Retinal pigment epithelial cell (primary cell): ENCODE results near the gene HMGB1.

ENCODE experiments used
- DNase-seq: peaks from one replicate; pipeline ENCODE4 v3.0.0-alpha.2; 2010; ENCODE audit warnings: low read depth
- H3K4me3 ChIP-seq: 2 replicates; pipeline ENCODE4 v1.5.1; 2011; ENCODE audit warnings: mild to moderate bottlenecking, low read length, control low read depth, moderate library complexity
- TF ChIP-seq, protein P1 (sequence below): conservative IDR thresholded peaks from 2 replicates; pipeline ENCODE4 v1.5.1; 2011; ENCODE audit warnings: low read depth, low read length, control low read depth, inconsistent platforms

The HMGB1 gene

DNA sequence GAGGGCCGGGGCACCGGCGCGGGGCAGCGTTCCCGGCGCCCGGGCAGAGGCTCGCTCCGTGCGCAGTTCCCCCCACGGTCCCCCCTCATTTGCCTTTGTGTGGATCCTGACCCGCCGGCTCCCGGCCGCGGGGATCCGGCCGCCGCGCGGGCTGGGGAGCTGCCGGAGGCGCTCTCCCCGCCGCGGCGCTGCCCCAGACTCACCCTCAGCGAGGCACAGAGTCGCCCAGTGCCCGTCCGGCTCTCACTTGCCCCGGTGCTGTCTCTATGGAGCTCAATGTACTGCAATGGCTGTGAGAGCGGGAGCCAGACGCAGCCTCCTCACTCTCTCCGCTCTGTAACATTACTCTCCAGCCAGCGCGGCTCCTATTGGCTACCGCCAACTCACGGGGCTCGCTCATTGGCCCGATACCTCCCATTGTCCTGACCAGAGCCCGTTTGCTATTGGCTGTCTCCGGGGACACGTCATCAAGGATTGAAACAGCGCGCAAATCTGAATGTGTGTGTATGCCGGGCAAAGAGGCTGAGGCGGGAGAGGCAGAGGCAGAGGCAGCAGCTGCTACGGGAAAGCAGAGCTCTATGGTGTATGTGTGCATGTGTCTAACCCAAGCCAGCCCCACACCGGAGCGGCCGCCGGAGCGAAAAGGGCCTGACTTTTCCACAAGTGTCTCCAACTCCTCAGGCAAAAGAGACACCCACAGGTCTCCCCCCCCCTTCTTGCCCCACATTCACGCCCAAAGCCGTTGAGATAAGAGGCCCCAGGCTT is at the start of gene HMGB1:
TSS of gene HMGB1 (minus strand) at position 344 of the 765 bp plus-strand sequence. CDS start 2,256 bp downstream, outside the sequence.
- peak; percentile 96 for DNase-seq
- H3K4me3 ChIP-seq = peak within 1 kb of the TSS; percentile 54
- TF ChIP-seq, protein P1, sequence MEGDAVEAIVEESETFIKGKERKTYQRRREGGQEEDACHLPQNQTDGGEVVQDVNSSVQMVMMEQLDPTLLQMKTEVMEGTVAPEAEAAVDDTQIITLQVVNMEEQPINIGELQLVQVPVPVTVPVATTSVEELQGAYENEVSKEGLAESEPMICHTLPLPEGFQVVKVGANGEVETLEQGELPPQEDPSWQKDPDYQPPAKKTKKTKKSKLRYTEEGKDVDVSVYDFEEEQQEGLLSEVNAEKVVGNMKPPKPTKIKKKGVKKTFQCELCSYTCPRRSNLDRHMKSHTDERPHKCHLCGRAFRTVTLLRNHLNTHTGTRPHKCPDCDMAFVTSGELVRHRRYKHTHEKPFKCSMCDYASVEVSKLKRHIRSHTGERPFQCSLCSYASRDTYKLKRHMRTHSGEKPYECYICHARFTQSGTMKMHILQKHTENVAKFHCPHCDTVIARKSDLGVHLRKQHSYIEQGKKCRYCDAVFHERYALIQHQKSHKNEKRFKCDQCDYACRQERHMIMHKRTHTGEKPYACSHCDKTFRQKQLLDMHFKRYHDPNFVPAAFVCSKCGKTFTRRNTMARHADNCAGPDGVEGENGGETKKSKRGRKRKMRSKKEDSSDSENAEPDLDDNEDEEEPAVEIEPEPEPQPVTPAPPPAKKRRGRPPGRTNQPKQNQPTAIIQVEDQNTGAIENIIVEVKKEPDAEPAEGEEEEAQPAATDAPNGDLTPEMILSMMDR = no peak

DNA sequence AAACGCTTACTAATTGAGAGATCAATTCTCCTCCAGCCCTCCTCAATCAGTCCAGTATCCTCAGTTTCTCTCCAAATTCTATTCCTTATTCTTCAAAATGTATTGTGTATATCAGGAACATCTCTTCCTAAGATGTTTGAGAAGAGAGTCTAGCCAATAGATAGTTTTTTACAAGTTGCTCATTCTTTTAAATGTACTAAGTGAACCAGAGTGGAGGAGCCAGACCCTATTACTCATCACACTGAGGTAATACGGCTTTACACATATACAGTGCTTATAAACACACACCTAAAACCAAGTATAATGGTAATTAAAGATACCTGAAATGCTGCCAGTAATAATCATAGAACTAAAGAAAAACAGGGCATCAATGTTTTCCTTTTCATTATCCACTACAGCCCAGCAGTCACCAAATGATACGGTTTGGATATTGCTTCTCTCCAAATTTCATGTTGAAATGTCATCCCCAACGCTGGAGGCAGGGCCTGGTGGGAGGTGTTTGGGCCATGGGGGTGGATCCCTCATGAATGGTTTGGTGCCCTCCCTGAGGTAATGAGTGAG is 45.2 kb upstream of the HMGB1 start:
- TF ChIP-seq, protein P1 = no peak
- no peak for DNase-seq

DNA sequence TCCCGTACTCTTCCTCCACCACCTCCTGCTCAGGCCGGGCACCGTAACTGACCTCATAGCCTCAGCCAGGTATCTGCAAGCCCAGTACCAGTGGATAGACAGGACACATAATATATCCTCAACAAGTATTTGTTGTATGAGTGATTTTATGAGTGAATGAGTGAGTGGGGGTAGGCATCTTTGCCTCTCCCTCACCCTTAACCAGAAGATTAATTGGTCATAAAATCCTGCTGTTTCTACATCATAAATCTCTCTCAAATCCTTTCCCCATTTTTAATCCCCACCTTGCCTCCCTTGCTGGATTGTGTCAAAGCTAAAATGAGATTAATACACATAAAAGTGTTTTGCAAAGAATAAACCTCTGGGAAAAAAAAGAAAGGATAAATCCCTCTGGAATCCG is 44.4 kb upstream of the HMGB1 start:
- peak; percentile 25 for DNase-seq
- TF ChIP-seq, protein P1 = no peak
- H3K4me3 ChIP-seq = no peak overlapping the region

More for the DNA sequence above, 45.2 kb upstream of the HMGB1 start:
- H3K4me3 ChIP-seq = no peak overlapping the region

DNA sequence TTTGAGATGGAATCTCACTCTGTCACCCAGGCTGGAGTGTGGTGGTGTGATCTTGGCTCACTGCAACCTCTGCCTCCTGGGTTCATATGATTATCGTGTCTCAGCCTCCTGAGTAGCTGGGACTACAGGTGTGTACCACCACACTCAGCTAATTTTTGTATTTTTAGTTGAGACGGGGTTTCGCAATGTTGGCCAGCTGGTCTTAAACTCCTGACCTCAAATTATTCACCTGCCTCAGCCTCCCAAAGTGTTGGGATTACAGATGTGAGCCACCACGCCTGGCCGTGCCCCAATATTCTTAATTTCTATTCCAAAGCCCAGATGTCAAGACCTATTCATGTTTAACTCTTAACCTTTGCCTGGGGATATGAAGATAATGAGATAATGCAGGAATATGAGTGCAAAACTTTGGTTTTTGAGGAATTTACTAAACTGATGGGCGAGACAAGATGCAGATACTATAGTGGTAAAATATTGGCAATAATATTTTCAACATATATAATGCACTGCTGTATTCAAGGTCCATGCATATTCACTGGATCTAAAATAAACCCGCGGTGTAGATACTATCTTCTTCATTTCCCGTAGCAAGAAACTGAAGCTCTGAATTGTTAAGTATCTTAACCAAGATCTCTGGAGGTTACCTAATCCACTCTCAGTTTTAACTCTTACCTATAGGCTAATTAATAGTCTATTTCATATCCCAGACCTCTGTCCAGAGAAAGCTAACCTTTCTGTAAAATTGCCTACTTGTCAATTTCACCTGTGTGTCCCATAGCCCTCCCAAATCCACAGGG is 43.7 kb upstream of the HMGB1 start:
- DNase-seq = no peak
- TF ChIP-seq, protein P1 = no peak
- H3K4me3 ChIP-seq = no peak overlapping the region

DNA sequence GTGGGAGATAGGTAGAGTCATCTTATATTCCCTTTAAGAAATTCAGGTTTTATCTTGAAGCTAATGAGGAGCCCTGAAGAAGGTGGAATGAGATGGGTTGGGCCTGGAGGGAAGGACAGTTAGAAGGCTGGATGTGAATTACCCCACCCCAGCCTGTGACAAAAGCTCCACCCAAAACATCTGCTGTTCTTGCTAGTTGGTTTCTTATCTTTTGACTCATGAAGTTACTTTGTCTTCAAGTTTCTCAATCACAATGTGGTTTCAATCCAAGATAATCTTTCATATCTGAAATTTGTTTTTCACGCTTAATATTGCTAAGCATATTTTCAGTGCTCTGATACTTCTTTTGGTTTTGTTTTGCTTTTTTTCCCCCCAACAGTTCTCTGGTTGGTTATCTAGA is 38.3 kb upstream of the HMGB1 start:
- TF ChIP-seq, protein P1 = no peak
- no peak overlapping the region for H3K4me3 ChIP-seq
- DNase-seq = no peak

DNA sequence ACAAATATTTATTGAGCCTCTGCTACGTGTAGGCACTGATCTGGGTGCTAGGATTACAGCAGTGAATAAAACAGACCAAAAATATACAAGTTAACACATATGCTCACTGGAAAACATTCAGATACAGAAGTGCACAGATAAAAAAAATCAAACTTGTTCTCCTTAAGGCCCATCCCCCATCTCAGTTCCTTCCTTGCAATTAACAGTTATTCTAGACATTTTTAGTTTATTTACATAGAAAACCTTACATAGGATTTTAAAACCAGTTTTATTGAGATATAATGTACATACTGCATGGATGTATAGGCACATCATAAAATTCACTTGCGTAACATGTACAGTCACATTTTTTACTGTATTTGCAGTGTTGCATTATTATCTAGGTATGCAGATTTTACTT is 36.5 kb upstream of the HMGB1 start:
- no peak overlapping the region for H3K4me3 ChIP-seq
- DNase-seq = no peak
- TF ChIP-seq, protein P1 = no peak
